HG03520 (cell line): Measurements from ENCODE around the gene MIA2.
"Not testable (repeated sequence)": the region's sequence is repeated elsewhere in the genome, so short reads cannot be mapped to it uniquely, and the experiment has no call there.

ENCODE experiments used
- ATAC-seq: cut with Tn5 transposase; IDR thresholded peaks from one replicate; pipeline ENCODE4 v1.9.1; 2021; ENCODE audit warnings: mild to moderate bottlenecking, moderate library complexity; ENCODE audit not compliant: unreplicated experiment

The MIA2 gene

GRCh38 chr14:39324097-39324496 is 90.4 kb downstream of the MIA2 start:
- no peak for ATAC-seq

- ATAC-seq = no peak
These were observed 105.3 kb downstream of the MIA2 start for GRCh38 chr14:39339003-39339402.

- not testable (repeated sequence) for ATAC-seq
These were observed 107.4 kb downstream of the MIA2 start for GRCh38 chr14:39341126-39341525.

- no peak for ATAC-seq
These were observed 109.1 kb downstream of the MIA2 start for GRCh38 chr14:39342768-39343167.

- no peak for ATAC-seq
These were observed 109.9 kb downstream of the MIA2 start for GRCh38 chr14:39343614-39344013.

GRCh38 chr14:39350866-39351265 is 117.2 kb downstream of the MIA2 start:
- ATAC-seq = no peak

GRCh38 chr14:39351708-39352107 is 118.0 kb downstream of the MIA2 start:
- no peak for ATAC-seq

- not testable (repeated sequence) for ATAC-seq
These were observed 125.4 kb downstream of the MIA2 start for GRCh38 chr14:39359069-39359468.

- no peak for ATAC-seq
These were observed 126.6 kb downstream of the MIA2 start for GRCh38 chr14:39360316-39360715.

- not testable (repeated sequence) for ATAC-seq
These were observed 127.8 kb downstream of the MIA2 start for GRCh38 chr14:39361556-39361955.

GRCh38 chr14:39364509-39364908 is 130.8 kb downstream of the MIA2 start:
- ATAC-seq = no peak

- ATAC-seq = no peak
These were observed 131.6 kb downstream of the MIA2 start for GRCh38 chr14:39365354-39365753.

- ATAC-seq = no peak
These were observed 133.0 kb downstream of the MIA2 start for GRCh38 chr14:39366460-39367386.

- no peak for ATAC-seq
These were observed 133.7 kb downstream of the MIA2 start for GRCh38 chr14:39367387-39367751.

- ATAC-seq = peak; percentile 53
These were observed 134.7 kb downstream of the MIA2 start for GRCh38 chr14:39368261-39368959.

- ATAC-seq = no peak
These were observed 135.3 kb downstream of the MIA2 start for GRCh38 chr14:39369029-39369428.

- no peak for ATAC-seq
These were observed 136.7 kb downstream of the MIA2 start for GRCh38 chr14:39370415-39370814.

- no peak for ATAC-seq
These were observed 138.9 kb downstream of the MIA2 start for GRCh38 chr14:39372656-39373055.

GRCh38 chr14:39374851-39375250 is 141.1 kb downstream of the MIA2 start:
- no peak for ATAC-seq

- no peak for ATAC-seq
These were observed 143.1 kb downstream of the MIA2 start for GRCh38 chr14:39376667-39377403.

GRCh38 chr14:39381366-39381765 is 147.7 kb downstream of the MIA2 start:
- no peak for ATAC-seq
